Progenitor cell of endocrine pancreas (in vitro differentiated cells): ENCODE results near the gene ERGIC2. TPM values are rescaled to one million over a fixed set of nuclear protein-coding genes. Genes with fewer than 3 reads are reported as not detected.
A peak's percentile ranks its signal among the peaks of the same experiment; 100 is the strongest.

ENCODE experiments used
- DNase-seq: peaks from one replicate; pipeline ENCODE4 v3.0.0; 2021; ENCODE audit warnings: low spot score; ENCODE audit not compliant: unreplicated experiment
- H3K27ac Mint-ChIP-seq: 2 replicates; pipeline ENCODE4 v1.8.0; 2021; ENCODE audit warnings: mild to moderate bottlenecking, moderate library complexity, mixed read lengths
- H3K27me3 Mint-ChIP-seq: 2 replicates; pipeline ENCODE4 v1.8.0; 2021; ENCODE audit warnings: mixed read lengths
- H3K36me3 Mint-ChIP-seq: 2 replicates; pipeline ENCODE4 v1.8.0; 2022; ENCODE audit warnings: mixed read lengths; ENCODE audit not compliant: insufficient read depth
- H3K4me1 Mint-ChIP-seq: 2 replicates; pipeline ENCODE4 v1.8.0; 2021; ENCODE audit warnings: low read depth, mixed read lengths
- H3K4me3 Mint-ChIP-seq: 2 replicates; pipeline ENCODE4 v1.8.0; 2021; ENCODE audit warnings: low read depth, mild to moderate bottlenecking, moderate library complexity, mixed read lengths
- H3K9me3 Mint-ChIP-seq: 2 replicates; pipeline ENCODE4 v1.8.0; 2021; ENCODE audit warnings: low read depth, mixed read lengths
- total RNA-seq: library from RNA; stranded (reverse); gene quantifications from 2 replicates; pipeline ENCODE4 v1.2.1, GENCODE V29; 2021
- TF ChIP-seq, protein P1 (sequence below): fragments of 200-600 bp; sonication (generic); IDR thresholded peaks from one replicate; pipeline ENCODE4 v1.5.0; 2021; ENCODE audit warnings: antibody characterized with exemption, mild to moderate bottlenecking; ENCODE audit not compliant: unreplicated experiment

Gene ERGIC2
- total RNA-seq, 1 donor from 2014 or later: 115 TPM

GRCh38 chr12:29322157-29322556 lies 58.8 kb downstream of the ERGIC2 start:
- no peak overlapping the region for H3K4me3 Mint-ChIP-seq
- peaks cover 40% of the 10 kb centered on the region for H3K36me3 Mint-ChIP-seq
- no peaks in the 10 kb centered on the region for H3K27me3 Mint-ChIP-seq
- TF ChIP-seq, protein P1, sequence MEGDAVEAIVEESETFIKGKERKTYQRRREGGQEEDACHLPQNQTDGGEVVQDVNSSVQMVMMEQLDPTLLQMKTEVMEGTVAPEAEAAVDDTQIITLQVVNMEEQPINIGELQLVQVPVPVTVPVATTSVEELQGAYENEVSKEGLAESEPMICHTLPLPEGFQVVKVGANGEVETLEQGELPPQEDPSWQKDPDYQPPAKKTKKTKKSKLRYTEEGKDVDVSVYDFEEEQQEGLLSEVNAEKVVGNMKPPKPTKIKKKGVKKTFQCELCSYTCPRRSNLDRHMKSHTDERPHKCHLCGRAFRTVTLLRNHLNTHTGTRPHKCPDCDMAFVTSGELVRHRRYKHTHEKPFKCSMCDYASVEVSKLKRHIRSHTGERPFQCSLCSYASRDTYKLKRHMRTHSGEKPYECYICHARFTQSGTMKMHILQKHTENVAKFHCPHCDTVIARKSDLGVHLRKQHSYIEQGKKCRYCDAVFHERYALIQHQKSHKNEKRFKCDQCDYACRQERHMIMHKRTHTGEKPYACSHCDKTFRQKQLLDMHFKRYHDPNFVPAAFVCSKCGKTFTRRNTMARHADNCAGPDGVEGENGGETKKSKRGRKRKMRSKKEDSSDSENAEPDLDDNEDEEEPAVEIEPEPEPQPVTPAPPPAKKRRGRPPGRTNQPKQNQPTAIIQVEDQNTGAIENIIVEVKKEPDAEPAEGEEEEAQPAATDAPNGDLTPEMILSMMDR: no peak
- DNase-seq: no peak
- H3K27ac Mint-ChIP-seq: no peak overlapping the region
- peaks cover 29% of the 10 kb centered on the region for H3K9me3 Mint-ChIP-seq
- H3K4me1 Mint-ChIP-seq: no peaks in the 10 kb centered on the region

GRCh38 chr12:29320295-29321085 lies 60.5 kb downstream of the ERGIC2 start:
- no peaks in the 10 kb centered on the region for H3K27me3 Mint-ChIP-seq
- DNase-seq: no peak
- peaks cover 6% of the 10 kb centered on the region for H3K4me1 Mint-ChIP-seq
- no peak overlapping the region for H3K27ac Mint-ChIP-seq
- TF ChIP-seq, protein P1: no peak
- H3K4me3 Mint-ChIP-seq: no peak overlapping the region
- H3K36me3 Mint-ChIP-seq: peaks cover 33% of the 10 kb centered on the region
- H3K9me3 Mint-ChIP-seq: peaks cover 21% of the 10 kb centered on the region

DNA sequence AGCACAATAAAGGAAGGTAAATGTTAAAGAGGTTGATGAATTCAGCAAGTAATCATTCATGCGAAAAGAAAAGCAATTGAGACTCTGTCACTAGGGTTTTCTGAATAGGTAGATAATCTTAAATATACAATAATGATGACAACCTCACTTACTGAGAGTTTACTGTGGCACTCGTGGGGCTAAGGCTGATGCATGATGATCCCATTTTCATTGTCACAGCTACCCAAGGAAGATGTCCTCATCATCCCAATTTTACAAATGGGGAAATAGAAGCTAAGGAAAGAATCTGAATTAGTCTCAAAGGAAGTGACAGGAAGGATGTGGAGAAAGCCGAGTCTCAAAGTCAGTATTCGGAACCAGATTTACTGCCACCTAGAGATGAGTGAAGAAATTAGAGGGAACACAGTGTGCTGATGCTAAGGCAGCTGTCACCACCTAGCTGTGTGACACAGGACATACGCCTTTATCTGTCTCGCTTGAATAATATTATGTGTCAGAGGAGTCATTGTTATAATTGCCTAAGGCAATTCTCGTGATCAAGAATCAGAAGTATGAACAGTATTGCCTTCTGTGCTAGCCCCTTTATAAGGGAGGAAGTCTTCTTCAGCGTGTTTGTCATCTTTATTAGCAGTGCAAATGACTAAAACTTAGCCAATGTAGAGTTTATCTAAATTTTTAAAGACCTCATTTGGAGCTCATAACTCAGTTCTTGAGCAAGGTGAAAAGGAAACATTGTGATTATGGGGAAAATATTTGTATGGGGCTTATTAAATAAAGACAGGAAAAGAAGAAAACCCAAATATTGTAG lies 63.2 kb downstream of the ERGIC2 start:
- no peak for DNase-seq
- TF ChIP-seq, protein P1: peak; percentile 81
- peaks cover 6% of the 10 kb centered on the region for H3K4me1 Mint-ChIP-seq
- H3K36me3 Mint-ChIP-seq: peaks cover 12% of the 10 kb centered on the region
- peaks cover 5% of the 10 kb centered on the region for H3K9me3 Mint-ChIP-seq
- H3K4me3 Mint-ChIP-seq: no peak overlapping the region
- no peaks in the 10 kb centered on the region for H3K27me3 Mint-ChIP-seq
- H3K27ac Mint-ChIP-seq: no peak overlapping the region

DNA sequence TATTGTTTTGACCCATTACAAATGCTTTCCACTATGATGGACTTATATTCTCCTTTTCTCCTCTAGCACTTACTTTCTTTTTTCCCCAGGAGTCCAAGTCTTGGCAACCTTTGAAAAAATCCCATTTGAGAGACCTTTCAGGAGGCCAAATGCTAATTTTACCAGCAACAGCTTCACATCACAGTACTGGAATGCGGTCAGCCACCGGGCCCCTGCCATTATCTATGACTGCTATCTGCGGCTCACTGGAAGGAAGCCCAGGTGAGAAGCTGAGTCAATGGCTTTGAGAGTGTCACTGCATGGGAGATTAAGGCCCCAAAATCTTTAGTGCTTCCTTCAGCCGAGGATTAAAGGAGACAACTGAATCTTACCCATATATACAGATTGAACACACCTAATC lies 64.2 kb downstream of the ERGIC2 start:
- Mint-ChIP-seq H3K36me3 (peaks cover 3% of the 10 kb centered on the region), H3K27me3 (no peaks in the 10 kb centered on the region), H3K4me3 (no peak overlapping the region), H3K27ac (no peak overlapping the region), H3K4me1 (peaks cover 6% of the 10 kb centered on the region), H3K9me3 (no peaks in the 10 kb centered on the region)
- no peak for DNase-seq
- TF ChIP-seq, protein P1: no peak

- Mint-ChIP-seq H3K27ac (no peak overlapping the region), H3K9me3 (no peaks in the 10 kb centered on the region)
- TF ChIP-seq, protein P1: no peak
These were observed 66.6 kb downstream of the ERGIC2 start for GRCh38 chr12:29314416-29314815.

More at GRCh38 chr12:29314416-29314815, 66.6 kb downstream of the ERGIC2 start:
- Mint-ChIP-seq H3K36me3 (no peaks in the 10 kb centered on the region), H3K4me3 (no peak overlapping the region), H3K4me1 (peaks cover 6% of the 10 kb centered on the region), H3K27me3 (no peaks in the 10 kb centered on the region)
- no peak for DNase-seq
